GM21619 (cell line): Measurements from ENCODE around the gene MXRA7.

Source experiments
- ATAC-seq: cut with Tn5 transposase; IDR thresholded peaks from one replicate; pipeline ENCODE4 v1.9.1; 2021; ENCODE audit not compliant: unreplicated experiment

The MXRA7 gene

DNA sequence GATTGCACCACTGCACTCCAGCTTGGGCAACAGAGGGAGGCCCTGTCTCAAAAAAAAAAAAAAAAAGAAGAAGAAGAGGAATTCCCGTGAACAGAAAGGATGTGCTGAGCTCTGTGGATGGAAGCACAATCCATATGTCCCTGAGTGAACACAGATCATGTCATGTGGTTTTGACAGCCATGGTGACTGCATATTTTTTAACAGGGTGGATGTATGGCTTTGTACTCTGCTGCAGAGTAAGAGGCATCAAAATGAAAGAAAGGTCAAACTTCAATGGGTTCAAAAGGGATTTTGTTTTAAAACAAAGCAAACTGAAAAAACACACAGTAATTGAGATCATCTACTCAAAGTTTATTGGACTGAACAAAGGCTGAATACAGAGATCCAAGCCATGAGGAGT is 31.5 kb downstream of the MXRA7 start:
- no peak for ATAC-seq

DNA sequence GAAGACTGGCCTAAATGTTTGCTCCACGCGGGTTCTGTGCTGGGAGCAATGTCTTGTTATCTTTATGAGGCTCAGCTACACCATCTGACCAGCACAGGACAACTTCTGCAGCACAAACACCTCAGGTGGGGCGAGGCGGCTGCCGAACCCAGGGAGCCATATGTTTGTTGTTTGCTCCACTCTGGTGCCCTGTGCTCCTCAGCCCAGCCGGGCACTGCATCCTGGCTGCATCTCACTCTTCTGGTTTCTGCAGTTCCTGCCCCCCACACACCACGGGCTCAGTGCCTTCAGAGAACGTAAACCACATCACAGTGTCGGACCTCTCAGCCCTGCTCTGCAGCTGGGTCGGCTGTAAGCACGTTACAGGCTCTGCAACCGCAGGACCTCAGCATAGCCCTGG is 32.4 kb downstream of the MXRA7 start:
- ATAC-seq = no peak

DNA sequence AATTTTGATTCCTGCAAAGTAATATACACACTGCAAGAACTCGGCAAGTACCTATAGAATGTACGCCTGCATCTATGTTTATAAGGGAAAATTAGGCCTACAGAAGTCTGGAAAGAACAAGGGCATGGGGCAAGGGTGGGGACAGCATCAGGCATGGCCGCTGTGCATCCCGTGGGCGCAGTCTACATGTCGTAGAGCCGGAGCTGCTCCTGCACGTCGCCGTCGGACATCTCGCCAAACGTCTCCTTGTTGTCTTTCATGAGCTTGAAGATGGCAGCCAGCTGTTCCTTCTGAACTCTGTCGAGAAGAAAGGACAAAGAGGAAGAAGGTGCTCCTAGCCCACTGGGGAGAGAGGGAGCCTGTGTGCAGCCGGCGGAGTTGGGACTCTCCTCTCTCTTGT is 33.4 kb downstream of the MXRA7 start:
- no peak for ATAC-seq

DNA sequence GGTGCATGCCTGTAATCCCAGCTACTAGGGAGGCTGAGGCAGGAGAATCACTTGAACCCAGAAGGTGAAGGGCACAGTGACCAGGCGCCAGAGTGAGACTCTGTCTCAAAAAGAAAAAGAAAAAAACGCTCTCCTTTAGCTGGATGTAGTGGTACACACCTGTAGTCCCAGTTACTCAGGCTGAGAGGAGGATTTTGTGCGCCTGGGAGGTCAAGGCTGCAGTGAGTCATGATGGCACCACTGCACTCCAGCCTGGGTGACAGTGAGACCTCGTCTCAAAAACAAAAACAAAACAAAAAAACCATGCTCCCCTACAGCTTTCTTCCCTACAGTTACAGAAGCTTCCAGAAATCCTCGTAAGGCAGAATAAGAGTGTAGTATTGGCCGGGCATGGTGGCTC is 34.1 kb downstream of the MXRA7 start:
- ATAC-seq = no peak

DNA sequence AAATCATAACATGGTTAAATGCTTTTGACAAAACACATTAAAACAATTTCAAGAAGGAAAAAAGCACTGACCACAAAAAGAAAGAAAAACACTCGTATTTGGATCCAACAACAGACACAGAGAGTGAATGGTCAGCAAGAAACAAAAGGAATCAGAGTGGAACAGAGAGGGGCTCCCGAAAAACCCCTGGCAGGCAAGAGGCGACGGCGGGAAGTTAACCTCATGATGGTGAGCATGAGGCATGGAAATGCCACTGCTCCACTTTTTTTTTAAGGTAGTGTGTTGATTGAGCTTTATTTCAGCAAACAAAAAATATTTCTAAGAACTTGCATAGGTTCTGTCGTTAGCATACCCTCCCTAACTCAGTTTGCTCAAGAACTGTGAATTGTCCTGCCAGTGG is 35.1 kb downstream of the MXRA7 start:
- no peak for ATAC-seq

DNA sequence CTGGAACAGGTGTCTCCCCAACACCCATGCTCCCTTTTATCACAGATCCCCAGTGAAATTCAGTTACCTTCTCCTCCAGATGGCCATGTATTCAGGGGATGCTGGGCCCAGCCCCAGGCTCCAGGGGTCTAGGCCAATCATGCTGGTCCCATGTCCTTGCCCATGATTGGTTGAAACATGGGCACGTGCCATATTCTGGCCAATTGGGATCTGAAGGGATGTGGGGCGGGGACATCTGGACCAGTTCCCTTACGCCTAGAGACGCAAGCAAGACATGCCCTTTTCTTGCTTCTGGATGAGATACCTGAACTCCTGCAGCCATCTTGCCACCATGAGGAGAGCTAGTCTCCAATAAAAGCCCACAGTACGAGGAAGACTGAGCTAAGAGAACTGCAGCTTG is 36.2 kb downstream of the MXRA7 start:
- no peak for ATAC-seq

DNA sequence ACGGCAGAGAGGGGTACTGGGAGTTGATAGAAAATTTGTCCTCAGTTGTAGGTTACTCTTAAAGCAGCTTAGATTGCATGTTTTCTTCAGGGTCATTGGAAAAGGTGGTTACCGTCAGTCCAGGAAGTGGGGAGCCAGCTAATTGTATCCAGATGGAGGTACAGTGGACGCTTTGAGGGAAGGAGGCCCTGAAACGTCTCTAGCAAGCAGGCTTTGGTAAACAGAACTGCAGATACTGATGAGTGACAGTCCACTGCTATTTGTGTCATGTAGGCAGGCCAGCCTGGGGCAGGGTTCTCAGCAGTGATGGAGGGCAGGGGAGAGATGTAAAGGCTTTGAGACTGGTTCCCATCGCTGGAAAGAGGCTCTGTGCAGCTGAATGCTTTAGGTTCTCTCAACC is 37.0 kb downstream of the MXRA7 start:
- ATAC-seq = no peak

DNA sequence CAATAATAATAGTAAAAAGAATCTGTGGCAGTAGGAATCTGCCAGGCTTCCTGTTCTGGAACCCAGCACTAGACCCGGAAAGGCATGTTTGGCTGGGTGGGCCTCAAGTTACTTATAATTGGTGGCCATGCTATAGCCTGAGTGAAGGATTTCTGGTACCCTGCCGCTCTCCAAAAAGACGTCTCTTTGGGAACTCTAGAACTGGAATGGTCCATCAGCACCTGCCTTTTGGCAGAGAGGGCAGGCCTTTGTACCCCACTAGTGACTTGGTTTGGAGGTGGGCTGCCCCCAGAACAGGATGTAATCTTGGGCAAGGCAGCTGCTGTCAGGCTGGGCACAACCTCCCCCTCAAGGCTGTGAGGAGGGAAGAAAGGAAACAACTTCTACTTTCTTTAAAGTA is 37.9 kb downstream of the MXRA7 start:
- ATAC-seq = no peak

DNA sequence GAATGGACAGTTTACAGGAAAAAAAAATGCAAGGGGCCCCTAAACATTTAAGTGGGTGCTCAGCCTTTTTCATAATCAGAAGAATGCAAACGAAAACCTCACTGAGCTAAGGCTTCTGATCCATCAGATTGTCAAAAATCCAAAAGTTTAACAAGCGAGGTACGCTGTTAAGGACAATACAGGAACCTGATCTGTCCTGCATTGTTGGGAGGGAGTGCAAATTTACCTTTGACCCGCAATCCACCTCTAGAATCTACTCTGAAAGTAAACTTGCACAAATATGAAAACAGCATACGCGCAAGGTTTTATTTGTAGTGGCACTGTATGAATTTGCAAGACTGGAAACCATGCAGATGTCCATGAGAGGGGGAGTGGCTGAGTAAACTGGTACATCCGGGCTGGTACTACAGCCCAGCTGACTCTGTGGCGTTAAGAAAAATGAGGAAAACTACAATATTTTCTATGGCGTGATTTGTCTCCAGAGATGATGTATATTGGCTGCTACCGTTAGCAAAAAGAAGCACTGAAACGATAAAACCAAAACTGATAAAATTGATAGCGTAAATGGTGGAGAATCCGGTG is 38.4 kb downstream of the MXRA7 start:
- ATAC-seq = no peak

DNA sequence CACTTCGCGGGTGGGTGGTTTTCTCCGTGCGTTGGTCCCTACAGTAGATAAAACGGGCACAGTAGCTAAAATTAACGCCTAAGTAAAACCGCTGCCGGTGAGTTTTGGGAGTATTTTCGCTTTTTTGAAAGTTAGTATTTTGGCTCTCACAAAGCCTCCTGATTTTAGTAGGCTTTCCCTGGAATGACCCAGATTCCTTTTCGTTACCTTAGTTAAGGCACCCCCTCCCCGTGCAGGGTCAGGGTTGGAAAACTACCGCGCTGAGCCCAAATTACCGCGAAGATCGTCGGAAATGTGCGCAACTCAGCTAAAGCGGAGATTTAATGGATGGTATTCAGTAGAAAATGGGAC is 38.9 kb downstream of the MXRA7 start:
- ATAC-seq = peak; percentile 12

DNA sequence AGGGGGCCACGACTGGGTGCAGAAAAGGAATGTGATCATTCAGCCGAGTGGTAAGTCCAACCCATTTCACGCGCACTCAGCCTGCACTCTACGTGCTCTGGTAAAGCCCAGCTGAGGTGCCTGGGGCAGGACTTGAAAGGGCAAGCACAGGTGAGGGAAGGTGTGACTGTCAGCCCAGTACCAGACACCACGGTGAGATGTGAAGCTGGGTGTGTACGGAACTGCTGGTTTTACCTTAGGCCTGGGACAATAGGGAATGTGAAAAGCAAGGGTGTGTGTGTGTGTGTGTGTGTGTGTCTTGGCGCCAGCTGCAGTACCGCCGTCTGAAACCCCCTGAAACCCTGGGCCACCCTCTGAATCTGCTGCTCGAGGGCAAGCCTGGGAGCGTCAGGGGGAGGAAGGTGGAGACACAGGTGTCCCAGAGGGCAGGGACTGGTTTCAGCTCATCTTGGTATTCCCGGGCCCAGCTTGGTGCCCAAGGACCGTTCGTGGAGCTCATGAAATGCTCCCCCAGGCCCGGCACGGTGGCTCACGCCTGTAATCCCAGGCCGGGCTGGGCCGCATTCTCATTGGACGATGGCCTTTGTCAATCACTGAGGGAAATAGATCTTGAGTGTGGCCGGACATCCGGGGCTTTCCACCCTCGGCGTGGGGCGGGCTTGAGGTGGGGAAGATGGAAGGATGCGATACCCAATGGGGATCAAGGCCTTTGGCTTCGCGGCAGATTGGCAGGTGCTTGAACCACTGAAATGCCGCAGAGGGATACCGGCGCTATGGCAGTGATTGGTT is 39.4 kb downstream of the MXRA7 start:
- ATAC-seq = peak; percentile 96

DNA sequence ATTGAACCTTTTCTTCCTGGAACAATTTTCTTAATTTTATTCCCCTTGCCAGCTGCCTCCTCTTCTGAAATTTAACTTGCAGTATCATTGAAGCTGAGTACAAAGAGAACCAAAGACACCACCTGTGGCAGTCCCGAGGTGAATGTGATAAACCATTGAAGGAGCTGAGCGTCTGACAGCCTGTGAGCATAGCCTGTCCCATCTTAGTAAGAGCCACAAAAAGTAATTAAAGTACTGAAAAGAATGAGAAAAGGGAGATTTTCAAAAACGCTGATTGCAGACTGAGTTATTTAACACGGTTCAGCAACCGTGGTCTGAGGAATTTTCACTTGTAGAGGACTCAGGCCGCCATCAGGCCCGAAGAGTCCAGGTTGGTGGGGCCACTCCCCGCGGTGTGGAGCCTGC is 40.0 kb downstream of the MXRA7 start:
- ATAC-seq = no peak

DNA sequence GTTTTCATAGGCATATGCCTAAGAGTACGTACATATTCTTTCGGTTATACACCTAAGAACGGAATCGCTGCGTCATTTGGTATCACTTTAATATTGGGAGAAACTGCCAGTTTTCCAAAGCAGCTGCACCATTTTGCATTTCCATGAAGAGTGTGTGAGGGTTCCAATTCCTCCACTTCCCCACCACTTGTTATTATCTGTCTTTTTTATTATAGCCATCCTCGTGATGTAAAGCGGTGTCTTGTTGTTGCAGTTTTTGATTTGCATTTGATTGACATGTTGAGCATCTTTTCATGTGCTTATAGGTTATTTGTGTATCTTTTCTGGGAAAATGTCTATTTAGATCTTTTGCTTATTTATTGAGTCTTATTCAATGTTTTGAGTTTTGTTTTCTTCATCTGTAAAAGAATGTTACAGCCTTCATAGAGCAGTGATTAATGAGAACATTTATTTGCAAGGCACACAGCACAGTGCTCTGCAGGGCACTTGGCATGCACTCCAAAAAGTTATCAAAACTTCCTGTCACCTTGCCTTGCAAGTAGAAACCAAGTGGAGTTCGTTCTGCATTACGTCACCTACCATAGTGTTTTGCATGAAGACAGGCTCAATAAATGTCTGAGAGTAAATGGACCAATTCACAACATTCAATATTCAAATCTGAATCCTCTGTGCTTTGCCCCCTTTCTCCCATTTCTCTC is 40.6 kb downstream of the MXRA7 start:
- ATAC-seq = no peak

DNA sequence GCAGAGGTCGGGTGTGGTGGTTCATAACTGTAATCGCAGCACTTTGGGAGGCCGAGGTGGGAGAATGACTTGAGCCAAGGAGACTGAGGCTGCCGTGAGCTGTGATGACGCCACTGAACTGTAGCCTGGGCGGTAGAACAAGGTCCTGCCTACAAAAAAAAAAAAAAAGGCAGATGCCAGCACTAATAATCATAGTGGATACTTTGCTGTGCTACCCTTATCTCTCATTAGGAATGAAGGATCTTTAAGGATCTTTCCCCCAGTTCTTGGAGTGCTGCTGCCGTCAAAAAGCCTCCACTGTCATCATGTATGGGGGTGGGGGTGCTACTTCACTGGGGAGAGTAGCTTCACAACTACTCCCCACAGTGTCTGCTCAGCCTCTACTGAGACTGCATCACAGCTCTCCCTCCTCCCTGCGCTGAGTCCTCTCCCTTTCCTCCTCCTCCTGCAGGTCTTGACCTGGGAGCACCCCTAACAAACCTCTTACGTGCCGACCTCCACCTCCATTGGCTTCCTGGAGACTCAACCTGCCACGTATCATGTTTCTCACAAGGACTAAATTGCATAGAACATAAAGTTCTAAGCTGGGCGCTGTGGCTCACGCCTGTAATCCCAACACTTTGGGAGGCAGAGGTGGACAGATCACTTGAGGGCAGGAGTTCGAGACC is 42.8 kb downstream of the MXRA7 start:
- no peak for ATAC-seq

DNA sequence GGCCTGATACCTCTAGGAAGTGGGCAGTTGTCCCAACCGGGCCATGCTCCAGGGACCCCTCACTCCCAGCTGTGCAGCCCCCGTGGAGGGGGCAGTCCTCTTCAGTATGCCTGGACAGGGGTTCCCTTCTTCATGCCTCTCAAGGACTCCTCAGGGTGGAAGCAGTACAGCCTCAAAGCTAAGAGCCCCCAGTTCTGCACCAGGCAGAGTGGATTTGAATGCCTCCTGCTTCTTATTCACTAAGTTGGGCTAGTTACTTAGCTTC is 43.3 kb downstream of the MXRA7 start:
- ATAC-seq = no peak

DNA sequence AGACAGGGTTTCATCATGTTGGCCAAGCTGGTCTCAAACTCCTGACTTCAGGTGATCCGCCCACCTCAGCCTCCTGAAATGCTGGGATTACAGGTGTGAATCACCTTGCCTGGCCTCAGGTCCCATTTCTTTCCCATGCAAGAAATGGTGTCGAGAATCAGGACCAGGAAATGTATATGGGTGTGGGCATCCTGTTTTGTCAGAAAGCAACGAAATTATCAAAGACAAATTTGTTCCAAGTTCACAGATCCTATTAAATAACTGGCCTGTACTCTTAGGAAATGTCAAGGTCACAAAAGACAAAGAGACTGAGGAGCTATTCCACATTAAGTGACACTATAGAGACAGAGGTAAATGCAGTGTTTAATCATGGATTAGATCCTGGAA is 50.1 kb downstream of the MXRA7 start:
- no peak for ATAC-seq

DNA sequence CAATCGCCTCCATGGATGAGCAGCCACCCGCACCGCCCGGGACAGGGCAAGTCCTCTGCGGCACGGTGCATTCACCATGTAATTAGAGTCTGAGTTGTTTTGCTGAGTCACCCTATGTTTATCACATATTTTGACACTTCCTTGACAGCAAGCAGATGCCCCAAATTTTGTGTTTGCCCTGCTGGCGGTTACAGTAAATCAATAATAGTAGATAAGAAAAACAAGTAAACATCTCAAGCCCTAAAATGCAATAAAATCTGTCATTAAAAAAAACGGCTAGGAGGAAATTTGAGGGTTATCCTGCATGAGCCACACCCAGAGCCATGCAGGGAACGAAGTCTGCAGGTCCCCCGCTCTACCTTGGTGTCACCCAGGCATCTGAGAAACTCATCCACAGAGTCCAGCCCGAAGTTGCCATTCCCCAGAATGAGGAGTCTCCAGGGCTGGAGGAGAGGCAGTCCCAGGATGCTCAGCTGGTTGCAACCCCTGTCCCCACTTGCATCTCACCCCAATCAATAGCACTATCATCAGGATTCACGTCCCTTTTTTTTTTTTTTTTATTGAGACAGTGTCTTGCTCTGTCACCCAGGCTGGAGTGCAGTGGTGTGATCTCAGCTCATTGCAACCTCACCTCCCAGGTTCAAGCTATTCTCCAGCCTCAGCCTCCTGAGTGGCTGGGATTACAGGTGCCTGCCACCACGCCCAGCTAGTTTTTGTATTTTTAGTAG is 50.7 kb downstream of the MXRA7 start:
- no peak for ATAC-seq

DNA sequence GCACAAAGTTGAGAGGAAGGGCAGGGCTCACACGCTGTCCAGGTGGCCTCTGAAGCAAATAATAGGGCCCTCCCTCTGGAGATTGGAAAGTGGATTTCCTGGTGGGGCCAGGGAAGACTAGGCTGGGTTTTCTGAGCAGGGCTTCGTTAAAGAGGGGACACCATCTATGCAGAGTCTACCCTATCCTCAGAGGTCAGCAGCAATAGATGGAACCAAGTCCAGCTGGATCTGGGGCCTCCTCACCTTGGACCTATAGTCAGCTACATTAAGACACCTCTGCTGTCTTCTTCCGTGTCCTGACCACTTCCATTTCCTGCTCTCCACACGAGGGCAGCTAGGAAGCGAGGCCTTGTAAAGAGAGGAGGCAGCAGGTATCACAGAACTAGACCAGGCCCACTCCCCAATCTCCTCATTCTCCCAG is 52.5 kb downstream of the MXRA7 start:
- ATAC-seq = no peak

DNA sequence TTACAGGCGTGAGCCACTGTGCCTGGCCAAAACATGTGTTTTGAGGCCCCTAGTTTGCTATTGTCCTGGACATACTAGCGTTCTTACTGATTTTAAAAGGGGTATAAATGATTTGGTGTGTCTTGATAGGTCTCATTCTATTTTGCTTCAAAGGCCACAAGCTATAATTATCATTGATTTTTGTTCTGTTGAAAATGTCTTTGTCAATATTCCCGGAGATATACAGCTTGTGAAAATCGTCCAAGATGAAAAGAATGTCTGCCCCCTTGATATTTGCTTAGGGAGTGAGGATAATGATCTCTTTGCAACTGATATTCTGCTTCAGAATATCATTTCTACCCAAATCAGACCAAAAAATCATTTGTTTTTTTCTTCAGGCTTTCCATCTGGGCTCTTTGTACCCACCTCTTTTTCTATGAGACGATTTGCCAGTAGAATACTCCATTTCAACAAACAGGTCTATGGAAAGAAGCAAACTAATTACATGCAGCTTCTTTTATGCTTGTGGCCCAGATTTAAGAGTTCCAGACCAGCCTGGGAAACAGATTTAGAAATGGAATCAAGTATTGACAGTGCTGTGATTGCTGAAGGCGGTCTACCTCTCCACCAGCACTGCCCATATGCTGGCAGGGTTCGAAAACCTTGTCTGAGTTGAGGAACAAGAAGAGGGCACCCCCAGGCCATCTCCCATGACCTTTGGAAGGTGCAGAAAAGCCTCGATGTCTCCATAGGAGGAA is 53.1 kb downstream of the MXRA7 start:
- no peak for ATAC-seq

DNA sequence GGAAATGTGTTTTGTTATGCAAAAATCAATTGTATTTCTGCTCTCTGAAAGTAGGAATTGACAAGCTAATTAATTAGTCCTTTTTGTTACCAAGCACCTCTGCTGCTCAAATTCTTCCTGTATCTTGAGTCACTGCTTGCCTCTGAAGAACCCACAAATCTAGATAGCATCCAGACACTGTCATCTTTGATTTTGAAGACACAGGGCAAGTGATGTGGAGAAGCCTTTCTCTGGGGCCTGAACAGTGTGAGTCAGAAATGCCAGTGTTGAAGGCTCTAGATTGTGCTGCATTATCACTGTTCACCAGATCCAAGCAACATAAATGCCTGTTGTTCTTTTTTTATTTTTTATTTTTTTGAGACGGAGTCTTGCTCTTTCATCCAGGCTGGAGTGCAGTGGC is 56.4 kb downstream of the MXRA7 start:
- no peak for ATAC-seq

DNA sequence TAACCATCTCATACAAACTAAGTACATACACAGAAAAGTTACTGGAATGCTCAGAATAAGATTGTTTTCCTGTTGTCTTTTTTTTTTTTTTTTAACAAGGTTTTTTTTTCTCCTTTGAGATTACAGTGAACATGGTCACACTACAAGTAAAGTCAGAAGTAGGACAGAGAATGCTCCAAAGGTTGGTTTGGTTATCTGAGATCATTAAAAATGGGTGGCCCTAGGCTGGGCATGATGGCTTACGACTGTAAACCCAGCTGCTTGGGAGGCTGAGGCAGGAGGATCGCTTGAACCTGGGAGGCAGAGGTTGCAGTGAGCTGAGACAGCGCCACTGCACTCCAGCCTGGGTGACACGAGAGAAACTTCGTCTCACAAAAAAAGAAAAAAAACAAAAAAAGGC is 60.3 kb downstream of the MXRA7 start:
- no peak for ATAC-seq
